ENCODE measurements around the gene IRX4. TPM values are rescaled to one million over a fixed set of nuclear protein-coding genes. Genes with fewer than 3 reads are reported as not detected.

Gene IRX4
- total and polyA plus RNA-seq, 10 donors: 0.05 TPM; not detected in 9

DNA sequence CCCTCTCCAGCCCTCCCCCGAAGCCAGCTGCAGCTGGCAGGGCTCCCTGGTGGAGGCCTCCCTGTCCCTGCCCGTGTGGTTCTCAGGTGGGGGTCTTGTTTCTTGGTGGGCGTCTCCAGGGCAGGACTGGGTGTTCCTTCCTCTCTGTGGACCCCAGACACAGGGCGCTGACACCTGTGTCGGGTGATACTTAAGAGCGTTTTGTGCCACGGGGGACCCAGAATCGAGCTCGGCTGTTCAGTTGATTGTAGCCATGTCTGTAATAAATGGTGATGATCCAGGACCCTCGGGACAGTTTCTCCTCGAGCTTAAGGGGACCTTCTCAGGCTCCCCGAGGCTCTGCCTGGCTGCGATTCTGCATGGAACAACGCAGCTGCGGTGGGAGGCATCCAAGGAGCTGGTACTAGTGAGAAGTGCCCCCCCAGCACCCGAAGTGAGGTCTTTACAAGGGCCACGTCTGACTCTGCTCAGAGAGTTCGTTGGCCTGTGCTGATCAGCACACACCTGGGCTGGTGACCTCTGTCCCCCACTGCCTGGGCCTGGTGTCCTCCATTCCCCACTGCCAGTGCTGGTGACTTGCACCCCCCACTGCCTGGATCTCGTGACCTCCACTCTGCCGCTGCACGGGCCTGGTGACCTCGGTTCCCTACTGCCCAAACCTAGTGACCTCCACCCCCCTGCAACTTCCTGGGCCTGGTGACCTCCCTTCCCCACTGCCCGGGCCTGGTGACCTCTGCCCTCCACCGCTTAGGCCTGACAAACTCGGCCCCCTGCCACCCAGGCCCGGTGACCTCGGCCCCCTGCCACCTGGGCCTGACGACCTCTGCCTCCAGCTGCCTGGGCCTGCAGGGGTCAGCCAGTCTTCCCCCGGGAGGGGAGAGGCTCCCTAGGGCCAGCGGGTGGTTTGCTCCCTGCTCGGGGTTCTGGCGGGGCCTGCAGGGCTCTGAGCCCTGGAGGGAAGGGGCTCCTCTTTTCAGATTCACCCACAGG is 45.5 kb downstream of the IRX4 start:
- Histone ChIP-seq H3K27me3 (replicated peaks in 1 of 7) (peaks cover 3 to 91% (median 18%) of the 10 kb centered on the region in 7 donors), H3K4me3 (no peak overlapping the region), H3K27ac (no peak overlapping the region), H3K36me3 (no peaks in the 10 kb centered on the region), H3K4me1 (no peaks in the 10 kb centered on the region), H3K9me3 (no peaks in the 10 kb centered on the region)
- WGBS, 5 donors: 71 to 83% (median 76%) methylated on average over 10 to 32 of the region's 32 CpGs
- peak; percentile 65 for DNase-seq
- intact Hi-C loops (cut with DNase I; ENCODE audit: low total_unique reads): no loop called here
- TF ChIP-seq POLR2AphosphoS5 (IDR thresholded peaks at IDR 0.05) (no peak), POLR2A (IDR thresholded peaks at IDR 0.05) (no peak)
- TF ChIP-seq, protein P1, sequence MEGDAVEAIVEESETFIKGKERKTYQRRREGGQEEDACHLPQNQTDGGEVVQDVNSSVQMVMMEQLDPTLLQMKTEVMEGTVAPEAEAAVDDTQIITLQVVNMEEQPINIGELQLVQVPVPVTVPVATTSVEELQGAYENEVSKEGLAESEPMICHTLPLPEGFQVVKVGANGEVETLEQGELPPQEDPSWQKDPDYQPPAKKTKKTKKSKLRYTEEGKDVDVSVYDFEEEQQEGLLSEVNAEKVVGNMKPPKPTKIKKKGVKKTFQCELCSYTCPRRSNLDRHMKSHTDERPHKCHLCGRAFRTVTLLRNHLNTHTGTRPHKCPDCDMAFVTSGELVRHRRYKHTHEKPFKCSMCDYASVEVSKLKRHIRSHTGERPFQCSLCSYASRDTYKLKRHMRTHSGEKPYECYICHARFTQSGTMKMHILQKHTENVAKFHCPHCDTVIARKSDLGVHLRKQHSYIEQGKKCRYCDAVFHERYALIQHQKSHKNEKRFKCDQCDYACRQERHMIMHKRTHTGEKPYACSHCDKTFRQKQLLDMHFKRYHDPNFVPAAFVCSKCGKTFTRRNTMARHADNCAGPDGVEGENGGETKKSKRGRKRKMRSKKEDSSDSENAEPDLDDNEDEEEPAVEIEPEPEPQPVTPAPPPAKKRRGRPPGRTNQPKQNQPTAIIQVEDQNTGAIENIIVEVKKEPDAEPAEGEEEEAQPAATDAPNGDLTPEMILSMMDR (IDR thresholded peaks at IDR 0.05 in 8 of 11, conservative IDR thresholded peaks at IDR 0.05 in 3 of 11): no peak

DNA sequence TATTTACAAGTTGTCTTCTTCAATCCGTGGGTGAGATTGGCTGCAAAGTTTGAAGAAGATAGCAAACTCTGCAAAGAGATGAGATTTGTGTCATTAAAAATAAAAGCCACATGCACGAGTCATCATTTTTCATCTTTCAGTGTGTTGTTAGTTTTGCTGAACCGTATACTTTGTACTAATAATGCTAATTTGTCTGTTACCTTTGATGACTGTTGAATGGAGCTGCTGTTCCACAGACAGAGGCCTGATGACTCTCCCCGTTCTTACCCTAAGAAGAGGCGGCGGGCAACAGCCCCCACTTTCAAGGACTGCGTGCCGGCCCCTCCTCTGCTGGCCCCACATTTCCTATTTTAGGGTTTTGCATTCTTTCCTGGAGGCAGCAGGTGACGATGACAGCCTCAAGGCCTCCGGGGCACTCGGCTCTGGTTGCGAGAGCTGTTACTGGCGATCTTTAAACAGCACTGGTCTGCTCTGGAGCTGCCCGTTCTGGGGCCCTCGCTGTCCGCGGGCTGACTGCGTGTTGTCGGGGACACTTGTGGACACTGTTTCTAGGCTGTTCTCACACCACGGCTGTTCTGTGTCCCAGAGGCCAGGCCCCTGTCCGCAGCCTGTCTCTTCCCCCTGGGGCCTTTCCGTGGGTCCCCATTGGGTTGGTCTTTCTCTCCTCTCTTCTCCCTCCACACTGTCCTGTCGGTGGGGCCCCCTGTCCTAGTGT is 46.4 kb downstream of the IRX4 start:
- H3K36me3 ChIP-seq: no peaks in the 10 kb centered on the region
- peak; percentile 53 for DNase-seq
- H3K27ac ChIP-seq: no peak overlapping the region
- no peak overlapping the region for H3K4me3 ChIP-seq
- H3K4me1 ChIP-seq: no peaks in the 10 kb centered on the region
- WGBS, 5 donors: 57 to 68% (median 62%) methylated on average over 22 to 23 of the region's 23 CpGs
- H3K9me3 ChIP-seq: no peaks in the 10 kb centered on the region
- no peak for TF ChIP-seq POLR2AphosphoS5 (IDR thresholded peaks at IDR 0.05)
- no peak for TF ChIP-seq POLR2A (IDR thresholded peaks at IDR 0.05)
- TF ChIP-seq, protein P1 (IDR thresholded peaks at IDR 0.05 in 8 of 11, conservative IDR thresholded peaks at IDR 0.05 in 3 of 11): no peak
- H3K27me3 ChIP-seq (replicated peaks in 1 of 7): peaks cover 3 to 92% (median 17%) of the 10 kb centered on the region in 7 donors
- intact Hi-C loops (cut with DNase I; ENCODE audit: low total_unique reads): no loop called here

DNA sequence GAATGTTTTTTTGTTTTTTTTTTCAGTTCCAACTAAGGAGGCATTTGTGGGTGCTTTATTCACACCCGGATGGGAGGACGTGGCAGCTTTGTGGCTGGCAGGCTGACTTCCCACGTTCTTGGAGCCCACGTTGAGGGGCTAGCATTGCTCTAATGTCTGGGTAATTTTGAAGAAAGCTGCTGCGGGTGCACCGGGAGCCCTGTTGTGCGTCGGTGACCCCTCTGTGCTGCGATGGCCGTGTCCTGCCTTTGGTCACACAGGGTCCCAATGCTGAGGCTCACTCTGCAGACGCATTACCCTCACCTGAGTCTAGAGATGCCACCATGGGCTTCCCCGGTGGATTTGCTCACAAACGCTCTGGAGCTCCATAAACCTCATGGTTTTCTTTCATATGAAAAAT is 47.3 kb downstream of the IRX4 start:
- H3K36me3 ChIP-seq: peaks cover 0 to 6% (median 0%) of the 10 kb centered on the region in 6 donors
- 78 to 86% (median 82%) methylated on average over 13 of the region's 13 CpGs for WGBS, 5 donors
- intact Hi-C loops (cut with DNase I; ENCODE audit: low total_unique reads): no loop called here
- H3K9me3 ChIP-seq: no peaks in the 10 kb centered on the region
- H3K27me3 ChIP-seq (replicated peaks in 1 of 7): peaks cover 0 to 83% (median 9%) of the 10 kb centered on the region in 7 donors
- no peaks in the 10 kb centered on the region for H3K4me1 ChIP-seq
- peak; percentile 32 for DNase-seq
- no peak for TF ChIP-seq POLR2A (IDR thresholded peaks at IDR 0.05)
- TF ChIP-seq, protein P1 (IDR thresholded peaks at IDR 0.05 in 8 of 11, conservative IDR thresholded peaks at IDR 0.05 in 3 of 11): no peak
- no peak for TF ChIP-seq POLR2AphosphoS5 (IDR thresholded peaks at IDR 0.05)
- no peak overlapping the region for H3K4me3 ChIP-seq
- no peak overlapping the region for H3K27ac ChIP-seq

All from spleen (tissue), 11 donors.